DOHH2 (cell line): ENCODE data around the gene IQSEC1.

ENCODE experiments used
- CTCF ChIP-seq: fragments of 200-600 bp; sonication (generic); IDR thresholded peaks from one replicate; pipeline ENCODE4 v1.5.1; 2014; ENCODE audit warnings: antibody characterized with exemption, mild to moderate bottlenecking, low read depth, low read length; ENCODE audit not compliant: poor library complexity, severe bottlenecking
- EZH2phosphoT487 ChIP-seq: fragments of 200-600 bp; sonication (generic); IDR thresholded peaks from 2 replicates; pipeline ENCODE4 v1.6.1; 2017; ENCODE audit warnings: borderline replicate concordance, mild to moderate bottlenecking, antibody characterized with exemption, low read length, moderate library complexity, mixed read lengths

GRCh38 chr3:12986986-12987385, 86.2 kb downstream of the IQSEC1 start:
- TF ChIP-seq CTCF (no peak), EZH2phosphoT487 (no peak)
